GM21515 (cell line): Measurements from ENCODE around the gene TTLL4.

Experiments used
- ATAC-seq: cut with Tn5 transposase; IDR thresholded peaks from one replicate; pipeline ENCODE4 v1.9.1; 2021; ENCODE audit not compliant: unreplicated experiment

The TTLL4 gene

DNA sequence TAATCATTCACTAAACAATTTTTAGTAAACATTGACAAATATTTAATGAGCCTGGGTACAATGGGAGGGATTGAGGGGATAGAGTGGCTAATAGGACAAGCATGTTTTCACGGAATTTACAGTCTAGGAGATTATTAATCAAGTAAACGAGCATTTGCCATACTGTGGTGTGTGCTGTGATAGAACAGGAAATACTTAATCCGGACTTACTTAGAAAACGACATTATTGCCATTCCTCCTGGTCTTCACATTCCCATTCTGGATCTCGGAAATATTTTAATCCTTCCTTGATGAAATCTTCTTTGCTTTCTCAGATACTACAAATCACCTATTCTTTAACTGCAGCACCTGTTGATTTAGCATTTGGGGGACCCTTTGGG lies 905 bp downstream of the TTLL4 start:
- ATAC-seq: no peak

DNA sequence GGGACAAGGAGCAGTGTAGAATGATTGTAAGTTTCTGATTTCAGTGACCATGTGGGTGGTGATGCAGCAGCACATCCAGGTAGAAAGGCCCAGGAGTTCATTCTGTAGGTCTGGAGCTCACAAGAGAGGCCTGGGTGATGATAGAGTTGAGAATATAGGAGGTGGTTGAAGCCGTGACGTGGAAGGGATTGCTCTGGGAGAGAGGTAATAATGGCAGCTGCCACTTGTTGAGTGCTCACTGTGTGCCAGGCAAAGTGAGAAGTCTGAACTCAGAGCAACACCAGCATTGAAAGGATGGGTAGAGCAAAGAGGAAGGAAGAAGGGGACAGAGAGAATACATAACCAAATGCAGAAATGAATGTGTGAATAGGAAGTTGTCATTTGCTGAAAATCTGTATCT lies 3.3 kb downstream of the TTLL4 start:
- no peak for ATAC-seq

- ATAC-seq: no peak
Measured at GRCh38 chr2:218716070-218716469, 5.4 kb downstream of the TTLL4 start.

GRCh38 chr2:218717262-218717661 lies 6.6 kb downstream of the TTLL4 start:
- ATAC-seq: no peak

- ATAC-seq: no peak
Measured at GRCh38 chr2:218718058-218718457, 7.4 kb downstream of the TTLL4 start.

GRCh38 chr2:218719457-218719856 lies 8.8 kb downstream of the TTLL4 start:
- ATAC-seq: no peak

GRCh38 chr2:218720048-218721041 lies 9.7 kb downstream of the TTLL4 start:
- ATAC-seq: no peak

DNA sequence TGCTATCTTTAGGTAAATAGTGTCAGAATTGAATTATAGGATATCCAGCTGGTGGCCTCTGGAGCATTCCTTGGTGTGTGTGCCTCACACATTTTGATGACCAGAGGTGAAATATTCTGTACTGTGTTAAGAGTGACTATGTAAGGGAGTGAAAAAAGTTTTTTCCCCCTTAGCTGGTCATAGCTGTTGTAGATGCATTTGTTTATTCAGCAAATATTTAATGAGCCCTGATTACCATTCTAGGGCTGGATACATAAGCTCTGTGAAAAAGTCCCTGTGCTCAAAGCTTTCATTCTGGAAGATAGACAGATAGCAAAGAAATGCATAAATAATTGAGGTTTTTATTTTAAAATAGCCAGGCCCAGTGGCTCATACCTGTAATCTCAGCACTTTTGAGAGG lies 10.9 kb downstream of the TTLL4 start:
- no peak for ATAC-seq

DNA sequence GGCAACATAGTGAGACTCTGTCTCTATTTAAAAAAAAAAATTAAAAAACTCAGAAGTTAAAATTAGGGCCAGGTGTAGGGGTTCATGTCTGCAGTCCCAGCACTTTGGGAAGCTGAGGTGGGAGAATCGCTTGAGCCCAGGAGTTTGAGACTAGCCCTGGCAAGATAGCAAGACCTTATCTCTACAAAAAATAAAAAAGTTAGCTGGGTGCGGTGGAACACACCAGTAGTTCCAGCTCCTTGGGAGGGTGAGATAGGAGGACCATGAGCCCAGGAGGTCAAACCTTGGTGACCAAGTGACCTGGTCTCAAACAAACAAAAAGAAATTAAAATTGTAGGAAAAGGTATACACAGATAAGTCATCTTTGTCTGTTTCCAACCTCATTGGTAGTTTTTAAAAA lies 11.3 kb downstream of the TTLL4 start:
- ATAC-seq: no peak

DNA sequence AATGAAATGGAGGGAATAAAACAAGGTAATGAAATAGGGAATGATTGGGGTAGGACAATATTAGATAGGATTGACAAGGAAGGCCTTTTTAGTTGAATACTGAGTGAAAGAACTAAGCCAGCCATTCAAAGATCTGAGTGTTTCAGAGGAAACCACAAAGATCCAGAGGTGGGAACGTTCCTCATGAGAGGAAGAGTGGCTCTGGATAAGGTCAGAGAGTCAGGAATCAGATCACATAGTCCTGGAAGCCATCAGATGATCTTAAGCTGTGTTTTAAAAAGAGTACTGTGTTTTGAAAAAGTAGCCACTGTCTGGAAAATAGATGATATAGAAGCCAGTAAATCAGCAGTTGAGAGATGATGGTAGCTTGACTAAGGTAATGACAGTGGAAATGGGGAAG lies 11.8 kb downstream of the TTLL4 start:
- no peak for ATAC-seq

GRCh38 chr2:218722876-218723785 lies 12.5 kb downstream of the TTLL4 start:
- ATAC-seq: no peak

- ATAC-seq: no peak
Measured at GRCh38 chr2:218726004-218726574, 15.5 kb downstream of the TTLL4 start.

- ATAC-seq: no peak
Measured at GRCh38 chr2:218727502-218728165, 17.0 kb downstream of the TTLL4 start.

DNA sequence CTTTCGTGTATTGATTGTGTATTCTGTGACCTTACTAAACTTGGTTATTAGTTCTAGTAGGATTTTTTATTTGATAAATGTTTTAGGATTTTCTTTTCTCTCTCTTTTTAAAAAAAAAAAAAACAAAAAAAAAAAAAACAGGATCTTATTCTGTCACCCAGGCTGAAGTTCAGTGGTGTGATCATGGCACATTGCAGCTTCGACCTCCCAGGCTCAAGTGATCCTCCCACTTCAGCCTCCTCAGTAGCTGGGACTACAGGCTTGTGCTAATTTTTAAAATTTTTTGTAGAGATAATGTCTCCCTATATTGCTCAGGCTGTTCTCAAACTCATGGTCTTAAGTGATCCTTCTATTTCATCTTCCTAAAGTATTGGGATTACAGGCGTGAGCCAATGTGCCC lies 19.0 kb downstream of the TTLL4 start:
- ATAC-seq: no peak

GRCh38 chr2:218732052-218732760 lies 21.6 kb downstream of the TTLL4 start:
- no peak for ATAC-seq

GRCh38 chr2:218732761-218733158 lies 22.1 kb downstream of the TTLL4 start:
- no peak for ATAC-seq

- ATAC-seq: no peak
Measured at GRCh38 chr2:218733171-218734021, 22.8 kb downstream of the TTLL4 start.

DNA sequence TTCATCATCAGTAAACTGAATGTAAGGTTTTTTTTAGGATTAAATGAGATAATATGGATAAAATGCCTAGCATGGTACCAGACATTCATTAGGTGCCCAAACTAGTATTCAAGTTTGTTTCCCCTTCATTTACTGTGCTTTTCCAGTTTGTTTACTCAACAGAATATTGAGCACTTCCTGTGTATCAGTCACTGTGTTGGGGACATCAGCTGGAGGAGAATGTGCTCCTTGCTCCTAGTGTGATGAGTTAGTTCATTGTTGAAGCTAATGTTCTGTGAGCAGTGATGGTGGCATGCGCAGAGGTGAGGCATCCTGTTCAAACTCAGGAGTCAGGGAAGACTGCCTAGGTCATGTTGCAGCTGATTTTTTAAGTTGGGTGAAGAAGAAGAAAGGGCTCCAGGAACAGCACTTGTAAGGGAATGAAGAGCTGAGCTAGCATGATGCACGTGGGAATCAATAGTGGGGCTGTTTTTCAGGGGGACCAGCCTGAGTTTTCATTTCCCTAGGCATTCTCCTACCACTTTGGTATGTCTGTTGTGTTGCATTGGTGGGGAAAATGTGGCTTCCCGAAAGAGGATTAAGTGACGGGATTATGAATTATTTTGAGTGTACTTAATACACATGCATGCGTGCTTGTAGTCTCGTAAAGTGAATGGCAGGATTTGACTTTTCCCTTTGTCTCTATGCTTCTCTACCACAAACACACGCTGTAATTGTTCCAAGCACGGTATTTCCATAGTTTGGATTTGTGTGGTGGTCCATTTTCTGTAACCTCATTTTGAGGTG lies 23.7 kb downstream of the TTLL4 start:
- no peak for ATAC-seq

- no peak for ATAC-seq
Measured at GRCh38 chr2:218736531-218736930, 25.9 kb downstream of the TTLL4 start.
